H1 (cell line): ENCODE results near the gene PTTG2. TPM values are rescaled to one million over a fixed set of nuclear protein-coding genes. Genes with fewer than 3 reads are reported as not detected.

Source experiments
- CTCF ChIA-PET: fragments of 300-600 bp; sonication (Branson Sonifier 250); formaldehyde crosslinking; loops from one replicate; lab custom pipeline; 2021; ENCODE audit not compliant: partially characterized antibody; lab: Charles Lee
- POLR2A ChIA-PET: fragments of 300-600 bp; sonication (Branson Sonifier 250); formaldehyde crosslinking; loops from one replicate; lab custom pipeline; 2021; ENCODE audit warnings: inconsistent platforms; ENCODE audit not compliant: partially characterized antibody; lab: Charles Lee
- DNase-seq, 2 experiments: peaks; one replicate each; pipeline versions ENCODE4 v3.0.0 to v3.0.0-alpha.2; 2010 to 2022; ENCODE audit warnings: low spot score in 2 of 2, low read depth in 1 of 2, mixed read lengths in 1 of 2
- FAIRE-seq: peaks from 2 replicates; lab custom pipeline; 2011; peaks lifted over from hg19 to GRCh38; lab: Jason Lieb, UNC
- H2AFZ ChIP-seq: 2 replicates; pipeline ENCODE4 v1.8.1; 2012; ENCODE audit warnings: low read length, inconsistent platforms
- H2AK5ac ChIP-seq: 2 replicates; pipeline ENCODE4 v1.6.1; 2013; ENCODE audit warnings: low read depth, low read length
- H2BK120ac ChIP-seq: replicated peaks from 2 replicates; pipeline ENCODE3; 2013; ENCODE audit warnings: low read depth, low read length, inconsistent platforms
- H2BK12ac ChIP-seq: 2 replicates; pipeline ENCODE4 v1.6.1; 2013; ENCODE audit warnings: low read depth, low read length
- H2BK15ac ChIP-seq: 2 replicates; pipeline ENCODE4 v1.6.1; 2013; ENCODE audit warnings: low read length
- H2BK20ac ChIP-seq: 2 replicates; pipeline ENCODE4 v1.6.1; 2013; ENCODE audit warnings: low read length
- H2BK5ac ChIP-seq: 2 replicates; pipeline ENCODE4 v1.6.1; 2013; ENCODE audit warnings: low read depth, low read length
- H3K14ac ChIP-seq: 2 replicates; pipeline ENCODE4 v1.6.1; 2013; ENCODE audit warnings: inconsistent platforms; ENCODE audit not compliant: insufficient read length
- H3K18ac ChIP-seq: 2 replicates; pipeline ENCODE4 v1.6.1; 2013; ENCODE audit warnings: low read length; ENCODE audit errors: extremely low read depth
- H3K23ac ChIP-seq: 2 replicates; pipeline ENCODE4 v1.6.1; 2013; ENCODE audit warnings: inconsistent platforms; ENCODE audit not compliant: insufficient read length
- H3K23me2 ChIP-seq: 2 replicates; pipeline ENCODE4 v1.6.1; 2013; ENCODE audit warnings: low read depth, low read length
- H3K27ac ChIP-seq: 2 replicates; pipeline ENCODE4 v1.6.1; 2011; ENCODE audit warnings: low read depth, low read length, inconsistent platforms
- H3K27me3 ChIP-seq, 4 experiments: replicated peaks in 1 of 4; 1 replicate in 1 of 4; 2 replicates in 3 of 4; pipeline versions ENCODE4 v1.6.1 to v1.8.1; 2011 to 2013; ENCODE audit warnings: low read length in 3 of 4, mild to moderate bottlenecking in 3 of 4, inconsistent platforms in 2 of 4, mixed read lengths in 2 of 4, moderate library complexity in 1 of 4; ENCODE audit not compliant: control insufficient read depth in 3 of 4, insufficient read depth in 3 of 4; ENCODE audit errors: extremely low read depth in 1 of 4
- H3K36me3 ChIP-seq, 4 experiments: 2 replicates each; pipeline versions ENCODE4 v1.6.1 to v1.8.1; 2011 to 2013; ENCODE audit warnings: mild to moderate bottlenecking in 4 of 4, low read length in 3 of 4, moderate library complexity in 2 of 4, control low read depth in 1 of 4, inconsistent platforms in 1 of 4; ENCODE audit not compliant: insufficient read depth in 4 of 4, control insufficient read depth in 2 of 4
- H3K4ac ChIP-seq: replicated peaks from 2 replicates; pipeline ENCODE3; 2013; ENCODE audit warnings: low read length, low read depth, mixed read lengths, inconsistent platforms; ENCODE audit not compliant: insufficient read length
- H3K4me1 ChIP-seq, 4 experiments: replicated peaks in 1 of 4; 1 replicate in 1 of 4; 2 replicates in 3 of 4; pipeline versions ENCODE4 v1.6.1 to v1.8.1; 2011 to 2013; ENCODE audit warnings: low read length in 3 of 4, inconsistent platforms in 2 of 4, mixed read lengths in 1 of 4; ENCODE audit not compliant: insufficient read depth in 4 of 4, control insufficient read depth in 3 of 4
- H3K4me2 ChIP-seq, 2 experiments: 2 replicates each; pipeline versions ENCODE4 v1.6.1 to v1.8.1; 2011 to 2013; ENCODE audit warnings: low read depth in 2 of 2, low read length in 2 of 2, control low read depth in 1 of 2, inconsistent platforms in 1 of 2, mild to moderate bottlenecking in 1 of 2; ENCODE audit not compliant: insufficient read depth in 1 of 2
- H3K4me3 ChIP-seq, 4 experiments: fragments of 200-600, 300-600 bp in 1 of 4; sonication (generic), shearing (Covaris generic), sonication (Bioruptor Twin) in 1 of 4; 2 replicates each; pipeline versions ENCODE4 v1.5.1 to v1.8.1; 2011 to 2016; ENCODE audit warnings: low read length in 4 of 4, low read depth in 3 of 4, control low read depth in 2 of 4, inconsistent platforms in 2 of 4, mild to moderate bottlenecking in 2 of 4, mixed read lengths in 1 of 4, moderate library complexity in 1 of 4; ENCODE audit not compliant: insufficient read depth in 2 of 4; ENCODE audit errors: extremely low read depth in 1 of 4
- H3K56ac ChIP-seq: replicated peaks from 2 replicates; pipeline ENCODE3; 2013; ENCODE audit warnings: low read depth, mild to moderate bottlenecking, mixed read lengths, low read length, inconsistent platforms; ENCODE audit not compliant: insufficient read length
- H3K79me1 ChIP-seq: 2 replicates; pipeline ENCODE4 v1.6.1; 2013; ENCODE audit warnings: low read depth, low read length, control low read depth
- H3K79me2 ChIP-seq, 2 experiments: 2 replicates each; pipeline versions ENCODE4 v1.6.1 to v1.8.1; 2012 to 2013; ENCODE audit warnings: low read length in 2 of 2, mild to moderate bottlenecking in 2 of 2, inconsistent platforms in 1 of 2; ENCODE audit not compliant: insufficient read depth in 2 of 2, control insufficient read depth in 1 of 2
- H3K9ac ChIP-seq, 4 experiments: replicated peaks in 1 of 4; 1 replicate in 1 of 4; 2 replicates in 3 of 4; pipeline versions ENCODE4 v1.6.1 to v1.8.1; 2011 to 2013; ENCODE audit warnings: low read depth in 3 of 4, low read length in 3 of 4, control low read depth in 2 of 4, mild to moderate bottlenecking in 2 of 4, moderate library complexity in 2 of 4, inconsistent platforms in 1 of 4; ENCODE audit errors: extremely low read depth in 1 of 4
- H3K9me3 ChIP-seq, 2 experiments: 2 replicates each; pipeline versions ENCODE4 v1.6.1 to v1.8.1; 2012 to 2013; ENCODE audit warnings: mild to moderate bottlenecking in 2 of 2, moderate library complexity in 2 of 2, control low read depth in 1 of 2, inconsistent platforms in 1 of 2, low read depth in 1 of 2, low read length in 1 of 2, mixed read lengths in 1 of 2; ENCODE audit not compliant: insufficient read depth in 2 of 2
- H4K20me1 ChIP-seq, 2 experiments: replicated peaks in 1 of 2; 2 replicates each; pipeline versions ENCODE3 to v1.8.1; 2011 to 2013; ENCODE audit warnings: inconsistent platforms in 2 of 2, low read length in 2 of 2, mild to moderate bottlenecking in 1 of 2; ENCODE audit not compliant: insufficient read depth in 2 of 2, control insufficient read depth in 1 of 2
- H4K5ac ChIP-seq: 2 replicates; pipeline ENCODE4 v1.6.1; 2013; ENCODE audit warnings: low read length, low read depth, mixed read lengths, inconsistent platforms; ENCODE audit not compliant: insufficient read length
- H4K8ac ChIP-seq: 2 replicates; pipeline ENCODE4 v1.8.0; 2013; ENCODE audit warnings: mild to moderate bottlenecking, moderate library complexity, low read length, inconsistent platforms; ENCODE audit not compliant: insufficient read depth; ENCODE audit errors: extremely low read depth
- H4K91ac ChIP-seq: replicated peaks from 2 replicates; pipeline ENCODE3; 2013; ENCODE audit warnings: low read length, mixed read lengths, inconsistent platforms; ENCODE audit not compliant: insufficient read length
- GTF2F1 ChIP-seq: IDR thresholded peaks from 2 replicates; pipeline ENCODE4 v1.6.1; 2012; ENCODE audit warnings: low read depth, low read length, improper control_type of control experiment, borderline replicate concordance
- KDM4A ChIP-seq: IDR thresholded peaks from one replicate; pipeline ENCODE4 v1.7.1; 2012; ENCODE audit warnings: low read depth, mild to moderate bottlenecking, moderate library complexity, low read length, inconsistent platforms; ENCODE audit not compliant: severe bottlenecking
- YY1 ChIP-seq: IDR thresholded peaks from 2 replicates; pipeline ENCODE4 v1.6.1; 2011; ENCODE audit warnings: low read depth, mild to moderate bottlenecking, low read length
- WGBS, 2 experiments: shearing (Covaris generic) in 1 of 2; methylation state at CpG; one replicate each; pipeline versions ENCODE4 v1.1.6 to v1.1.7; 2013 to 2015; ENCODE audit warnings: low lambda C conversion rate in 2 of 2, mixed read lengths in 2 of 2, inconsistent platforms in 1 of 2, low coverage in 1 of 2, missing lambda C conversion rate in 1 of 2; ENCODE audit not compliant: insufficient replicate concordance in 2 of 2, insufficient coverage in 1 of 2, insufficient read length in 1 of 2; ENCODE audit errors: extremely low coverage in 1 of 2, missing lambda C conversion rate in 1 of 2; 5-methylcytosine and 5-hydroxymethylcytosine counted together
- polyA plus RNA-seq, 7 experiments: library from polyadenylated mRNA; depleted of rRNA in 3 of 7; stranded (reverse) in 5 of 7; unstranded in 2 of 7; fragments of >200 nt in 5 of 7; fragments of 200-250 nt in 2 of 7; gene quantifications; 1 replicate in 5 of 7; 2 replicates in 1 of 7; 4 replicates in 1 of 7; pipeline versions ENCODE4 v1.2.1 to v1.2.3, GENCODE V29; 2011 to 2013; ENCODE audit warnings: missing spikeins in 2 of 7, mixed read lengths in 2 of 7
- total RNA-seq: library from RNA; stranded (reverse); fragmentation: NEBNext Ultra II Directional; extraction: Animal tissue kit (Norgen Biotek cat#: 25700); gene quantifications from 2 replicates; pipeline ENCODE4 v1.2.1, GENCODE V29; 2021

The PTTG2 gene
- total and polyA plus RNA-seq, 2 of the 8 experiments (the other 6 are each of a cell fraction or from before 2014, with no cell fraction given): not detected

- CTCF ChIA-PET: no interaction called here
- 76% methylated on average over 7 of the region's 7 CpGs; no CpG with 5 or more reads in 1 of the 2 experiments for WGBS, 2 experiments
- H3K9ac ChIP-seq: no peak overlapping the region
- no peak overlapping the region for H3K27ac ChIP-seq
- H3K4me2 ChIP-seq: no peak overlapping the region
- H3K18ac ChIP-seq: no peak overlapping the region
- no peaks in the 10 kb centered on the region for H3K27me3 ChIP-seq
- H2AK5ac ChIP-seq: no peak overlapping the region; the same call in 1 of the 2 replicates
- no peak overlapping the region for H3K4me3 ChIP-seq
- no peak overlapping the region for H3K56ac ChIP-seq
- H4K8ac ChIP-seq: no peak overlapping the region
- no peak overlapping the region for H2BK120ac ChIP-seq
- DNase-seq (no peak), FAIRE-seq (no peak)
- no peaks in the 10 kb centered on the region for H3K4me1 ChIP-seq
- no peak overlapping the region for H2BK20ac ChIP-seq
- no peaks in the 10 kb centered on the region for H3K23me2 ChIP-seq
- H3K36me3 ChIP-seq: no peaks in the 10 kb centered on the region
- H3K14ac ChIP-seq: no peak overlapping the region
- H3K79me2 ChIP-seq: no peaks in the 10 kb centered on the region
- H3K23ac ChIP-seq: no peak overlapping the region
- no peak overlapping the region for H2BK15ac ChIP-seq
- TF ChIP-seq YY1 (peak; percentile 77), KDM4A (no peak), GTF2F1 (no peak)
- H4K20me1 ChIP-seq: no peaks in the 10 kb centered on the region
- H4K91ac ChIP-seq: no peak overlapping the region
- no peaks in the 10 kb centered on the region for H3K9me3 ChIP-seq
- no peak overlapping the region for H2BK5ac ChIP-seq
- 0 out of 2 replicates have a peak overlapping the region, but pooled peaks have one; percentile 43 for H2AFZ ChIP-seq
- POLR2A ChIA-PET: interaction anchor here (1.2 kb wide), 1 partner anchor 63 kb away, joined by 3 read pairs; no protein-coding TSS in a partner anchor
- no peak overlapping the region for H4K5ac ChIP-seq
- H3K79me1 ChIP-seq: no peaks in the 10 kb centered on the region
- H3K4ac ChIP-seq: no peak overlapping the region
- H2BK12ac ChIP-seq: no peak overlapping the region
Measured at GRCh38 chr4:37953620-37954293, 6.4 kb upstream of the PTTG2 start.
